Activated CD4-positive, alpha-beta T cell treated with anti-CD3 and anti-CD28 coated beads, Interleukin-2, amount 10 ng/mL, durations not matched to agents 24 days and 14 days (primary cell): ENCODE measurements around the gene LPP. TPM values are rescaled to one million over a fixed set of nuclear protein-coding genes. Genes with fewer than 3 reads are reported as not detected.

Source experiments
- DNase-seq: peaks from one replicate; pipeline ENCODE4 v3.0.0; 2022
- H3K27ac Mint-ChIP-seq: one replicate; pipeline ENCODE4 v1.8.0; 2022; ENCODE audit warnings: mild to moderate bottlenecking, mixed read lengths
- H3K27me3 Mint-ChIP-seq: one replicate; pipeline ENCODE4 v1.8.0; 2022; ENCODE audit warnings: mixed read lengths
- H3K36me3 Mint-ChIP-seq: one replicate; pipeline ENCODE4 v1.8.0; 2022; ENCODE audit warnings: low read depth, mild to moderate bottlenecking, mixed read lengths
- H3K4me1 Mint-ChIP-seq: one replicate; pipeline ENCODE4 v1.8.0; 2021; ENCODE audit warnings: mixed read lengths
- H3K4me3 Mint-ChIP-seq: one replicate; pipeline ENCODE4 v1.8.0; 2022; ENCODE audit warnings: mild to moderate bottlenecking, moderate library complexity, mixed read lengths
- H3K9me3 Mint-ChIP-seq: one replicate; pipeline ENCODE4 v1.8.0; 2021; ENCODE audit warnings: mixed read lengths
- intact Hi-C: fragments of 100-400 bp; cut with micrococcal nuclease; formaldehyde crosslinking; loops from one replicate; pipeline ENCODE4 v1.15.1; 2023
- total RNA-seq: library from RNA; stranded (reverse); gene quantifications from 2 replicates; pipeline ENCODE4 v1.2.3, GENCODE V29; 2022

The LPP gene
- total RNA-seq, 1 donor from 2014 or later: 41.4 TPM

DNA sequence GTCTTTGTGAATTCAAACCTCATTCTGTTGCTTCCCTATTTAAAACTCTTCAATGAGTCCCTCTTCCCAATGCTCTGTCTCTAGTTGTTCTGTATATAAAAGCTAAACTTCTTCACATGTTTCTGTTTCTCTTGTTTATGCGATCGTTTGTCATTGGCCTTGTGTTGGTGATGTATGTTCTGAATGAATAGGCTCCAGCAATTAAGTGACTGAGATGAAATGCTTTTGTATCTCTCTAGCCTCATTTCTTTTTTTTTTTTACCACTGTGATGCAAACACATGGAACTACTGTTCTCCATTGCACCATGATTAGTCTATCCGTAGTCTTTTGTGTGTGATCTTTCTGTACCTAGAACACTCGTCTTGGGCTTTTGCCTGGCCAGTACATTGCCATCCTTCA lies 637.4 kb downstream of the LPP start:
- H3K4me1 Mint-ChIP-seq: peaks cover 6% of the 10 kb centered on the region
- intact Hi-C loops: no loop called here

DNA sequence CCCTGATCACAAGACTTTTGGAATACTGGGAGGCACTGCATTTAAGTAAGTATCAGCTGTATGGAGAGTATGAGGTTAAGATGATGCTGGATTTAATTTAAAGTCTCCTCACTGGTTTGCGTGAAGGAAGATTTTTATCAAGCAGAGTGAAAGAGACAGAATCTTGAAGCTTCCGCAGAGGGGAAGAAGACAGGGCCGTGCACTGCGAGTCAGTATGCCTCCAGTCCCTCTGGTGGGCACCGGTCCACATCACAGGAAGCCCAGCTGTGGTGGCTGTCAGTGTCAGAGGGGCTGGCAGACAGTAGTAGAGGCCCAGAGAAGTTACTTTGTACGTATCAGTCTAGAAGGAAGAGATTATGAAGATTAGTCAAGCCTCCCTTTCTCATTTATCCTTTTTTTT lies 638.8 kb downstream of the LPP start:
- Mint-ChIP-seq H3K27ac (no peak overlapping the region), H3K27me3 (no peaks in the 10 kb centered on the region), H3K9me3 (no peaks in the 10 kb centered on the region), H3K4me1 (peaks cover 6% of the 10 kb centered on the region), H3K36me3 (no peaks in the 10 kb centered on the region), H3K4me3 (no peak overlapping the region)
- peak; percentile 51 for DNase-seq
- intact Hi-C loops: no loop called here

More for the DNA sequence above, 637.4 kb downstream of the LPP start:
- peak; percentile 45 for DNase-seq
- Mint-ChIP-seq H3K4me3 (no peak overlapping the region), H3K27me3 (no peaks in the 10 kb centered on the region), H3K9me3 (no peaks in the 10 kb centered on the region), H3K36me3 (no peaks in the 10 kb centered on the region), H3K27ac (no peak overlapping the region)

DNA sequence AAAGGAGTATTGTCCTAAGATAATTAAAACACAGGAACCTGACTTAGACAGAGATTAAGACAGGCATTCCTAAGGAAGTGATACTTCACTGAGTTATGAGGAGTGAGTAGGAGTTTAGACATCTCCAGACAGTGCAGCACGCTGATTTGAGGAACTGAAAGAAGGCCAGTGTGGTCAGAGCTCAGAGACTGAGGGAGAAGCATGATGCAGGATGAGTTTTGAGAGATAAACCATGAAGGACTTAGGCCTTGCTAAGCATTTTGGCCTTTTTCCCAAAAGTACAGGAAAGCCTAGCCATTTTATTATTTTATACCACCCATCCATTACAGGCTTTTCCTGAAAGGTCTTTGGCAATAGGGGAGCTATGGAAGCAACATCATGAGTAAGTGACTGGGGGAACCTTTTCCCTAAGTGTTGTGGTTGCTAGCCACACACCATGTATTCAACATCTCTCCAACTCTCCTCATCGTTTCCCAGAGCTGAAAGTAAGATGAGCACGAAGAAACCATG lies 642.2 kb downstream of the LPP start:
- H3K9me3 Mint-ChIP-seq: no peaks in the 10 kb centered on the region
- H3K4me3 Mint-ChIP-seq: no peak overlapping the region
- H3K27me3 Mint-ChIP-seq: no peaks in the 10 kb centered on the region
- peaks cover 3% of the 10 kb centered on the region for H3K36me3 Mint-ChIP-seq
- DNase-seq: peak; percentile 42
- no peak overlapping the region for H3K27ac Mint-ChIP-seq
- intact Hi-C loops: no loop called here
- peaks cover 6% of the 10 kb centered on the region for H3K4me1 Mint-ChIP-seq

DNA sequence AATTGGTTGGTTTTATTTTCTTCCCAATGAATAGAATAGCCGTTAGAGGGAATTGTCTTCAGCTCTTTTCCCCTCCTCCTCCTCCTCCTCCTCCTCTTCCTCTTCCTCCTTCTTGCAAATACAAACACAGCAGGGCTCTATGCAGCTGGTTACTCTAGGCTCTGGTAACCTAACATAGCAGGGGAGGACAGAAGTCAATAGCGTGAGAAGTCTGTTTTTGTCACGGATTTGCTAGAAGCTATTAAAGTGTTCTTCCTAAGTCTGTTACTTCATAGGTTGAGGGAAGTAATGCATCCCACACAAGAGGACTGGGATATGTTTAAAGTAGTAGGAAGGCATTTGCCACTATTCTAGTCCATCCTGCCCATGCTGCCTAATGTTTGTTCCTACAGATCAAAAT lies 643.1 kb downstream of the LPP start:
- Mint-ChIP-seq H3K9me3 (no peaks in the 10 kb centered on the region), H3K4me1 (peaks cover 5% of the 10 kb centered on the region), H3K27ac (no peak overlapping the region), H3K27me3 (no peaks in the 10 kb centered on the region), H3K4me3 (no peak overlapping the region), H3K36me3 (peaks cover 3% of the 10 kb centered on the region)
- intact Hi-C loops: no loop called here
- DNase-seq: peak; percentile 23

DNA sequence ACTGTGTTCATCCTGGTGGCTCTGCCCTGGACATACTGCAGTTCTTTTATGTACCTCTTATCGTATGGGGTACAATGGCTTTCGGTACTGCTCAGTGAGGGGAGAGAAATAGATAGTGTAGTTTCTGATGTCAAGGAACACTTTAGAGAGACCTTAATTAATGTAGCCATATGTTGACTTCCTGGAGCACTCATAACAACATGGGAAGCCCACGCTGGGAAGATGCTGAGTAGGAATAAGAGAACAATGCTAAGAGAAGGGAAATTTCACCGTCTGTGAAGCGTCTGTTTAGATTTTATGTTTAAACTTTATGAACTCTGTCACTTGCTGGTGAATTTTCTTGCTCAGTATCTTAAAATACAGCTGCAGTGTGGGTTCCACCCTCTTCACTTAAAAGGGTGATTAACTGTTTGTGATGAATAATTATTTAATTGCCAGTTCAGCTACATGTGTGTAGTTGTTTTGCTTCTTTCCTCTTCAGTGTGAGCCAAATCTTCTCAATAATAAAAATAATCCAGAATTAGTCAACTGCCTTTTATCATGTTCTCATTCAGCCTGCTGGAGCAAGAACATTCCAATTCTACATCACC lies 644.7 kb downstream of the LPP start:
- Mint-ChIP-seq H3K27ac (no peak overlapping the region), H3K9me3 (no peaks in the 10 kb centered on the region), H3K4me1 (peaks cover 5% of the 10 kb centered on the region), H3K36me3 (peaks cover 3% of the 10 kb centered on the region), H3K4me3 (no peak overlapping the region), H3K27me3 (no peaks in the 10 kb centered on the region)
- intact Hi-C loops: no loop called here
- peak; percentile 42 for DNase-seq

DNA sequence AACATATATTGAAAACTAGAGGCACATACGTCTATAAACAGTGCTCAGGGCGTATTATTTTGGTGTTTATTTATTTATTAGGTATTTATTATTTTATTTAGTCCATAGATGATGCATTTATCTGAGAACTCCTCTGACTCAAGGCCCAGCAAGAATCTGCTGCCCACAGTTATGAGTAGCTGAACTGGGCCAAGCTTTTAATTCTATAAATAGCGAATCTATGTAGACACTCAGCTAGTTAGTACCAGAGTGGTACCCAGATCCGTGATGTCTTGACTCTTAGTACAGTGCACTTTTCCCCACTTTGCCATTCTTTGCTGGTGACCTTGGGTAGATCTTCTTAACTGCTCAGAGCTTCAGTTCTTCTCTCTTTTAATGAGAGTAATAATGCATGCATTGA lies 647.4 kb downstream of the LPP start:
- H3K4me3 Mint-ChIP-seq: no peak overlapping the region
- H3K27me3 Mint-ChIP-seq: no peaks in the 10 kb centered on the region
- no peak overlapping the region for H3K27ac Mint-ChIP-seq
- peaks cover 6% of the 10 kb centered on the region for H3K9me3 Mint-ChIP-seq
- H3K4me1 Mint-ChIP-seq: no peaks in the 10 kb centered on the region
- intact Hi-C loops: no loop called here
- peaks cover 3% of the 10 kb centered on the region for H3K36me3 Mint-ChIP-seq
- peak; percentile 17 for DNase-seq

DNA sequence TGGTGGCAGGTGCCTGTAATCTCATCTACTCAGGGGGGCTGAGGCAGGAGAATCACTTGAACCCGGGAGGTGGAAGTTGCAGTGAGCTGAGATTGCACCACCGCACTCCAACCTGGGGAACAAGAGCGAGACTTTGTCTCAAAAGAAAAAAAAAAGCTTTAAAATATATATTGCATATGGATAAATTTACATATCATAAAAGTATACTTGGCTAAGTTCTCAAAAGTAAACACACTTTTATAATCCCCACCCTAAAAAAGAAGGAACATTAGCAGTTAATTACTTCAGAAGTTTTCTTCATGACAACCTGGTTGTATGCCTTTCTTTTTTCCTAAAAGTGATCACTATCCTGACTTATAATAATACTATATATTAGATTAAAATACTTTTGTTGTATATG lies 648.7 kb downstream of the LPP start:
- DNase-seq: no peak
- Mint-ChIP-seq H3K9me3 (peaks cover 15% of the 10 kb centered on the region), H3K36me3 (peaks cover 10% of the 10 kb centered on the region), H3K4me3 (no peak overlapping the region), H3K4me1 (no peaks in the 10 kb centered on the region), H3K27ac (no peak overlapping the region), H3K27me3 (no peaks in the 10 kb centered on the region)
- intact Hi-C loops: no loop called here

DNA sequence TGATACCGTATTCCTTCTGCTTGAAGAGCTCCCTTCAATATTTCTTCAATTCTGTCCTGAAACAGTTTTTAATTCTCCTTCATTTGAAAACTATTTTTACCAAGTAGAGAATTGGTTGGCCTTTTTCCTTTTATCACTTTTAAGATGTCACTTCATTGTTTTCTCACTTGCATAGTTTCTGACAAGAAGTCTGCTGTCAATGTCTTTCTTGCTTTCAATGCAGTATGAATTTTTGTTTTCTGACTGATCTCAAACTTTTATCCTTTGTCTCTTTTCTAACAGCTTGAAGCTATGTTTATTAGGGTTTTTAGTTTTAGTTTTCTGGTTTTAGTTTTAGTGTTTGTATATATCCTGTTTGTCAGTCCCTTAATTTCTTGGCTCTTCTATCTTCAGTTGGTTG lies 653.0 kb downstream of the LPP start:
- H3K27ac Mint-ChIP-seq: no peak overlapping the region
- H3K36me3 Mint-ChIP-seq: peaks cover 19% of the 10 kb centered on the region

DNA sequence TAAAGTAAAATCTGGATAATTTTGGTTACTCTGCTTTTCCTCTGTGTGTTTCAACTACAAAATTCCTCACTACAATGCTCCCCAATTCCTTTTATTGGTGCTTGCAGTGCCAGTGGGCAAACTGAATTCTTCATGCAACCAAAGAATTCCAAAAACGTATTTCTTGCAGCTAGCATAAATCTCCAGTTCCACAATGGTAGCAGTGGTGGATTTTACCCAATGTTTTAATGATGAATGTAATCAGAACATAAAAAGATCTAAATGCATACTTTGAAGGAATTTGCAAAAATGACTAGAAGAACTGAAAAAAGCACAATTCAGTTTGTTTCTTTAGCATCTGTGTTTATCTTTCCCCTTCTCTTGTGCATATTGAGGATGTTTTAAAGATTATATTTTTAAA lies 658.2 kb downstream of the LPP start:
- Mint-ChIP-seq H3K4me1 (no peaks in the 10 kb centered on the region), H3K4me3 (no peak overlapping the region), H3K27me3 (no peaks in the 10 kb centered on the region), H3K27ac (no peak overlapping the region), H3K36me3 (peaks cover 15% of the 10 kb centered on the region), H3K9me3 (peaks cover 24% of the 10 kb centered on the region)
- peak; percentile 11 for DNase-seq
- intact Hi-C loops: no loop called here

More for the DNA sequence above, 653.0 kb downstream of the LPP start:
- Mint-ChIP-seq H3K9me3 (peaks cover 30% of the 10 kb centered on the region), H3K4me3 (no peak overlapping the region), H3K4me1 (no peaks in the 10 kb centered on the region), H3K27me3 (no peaks in the 10 kb centered on the region)
- intact Hi-C loops: no loop called here
- no peak for DNase-seq

DNA sequence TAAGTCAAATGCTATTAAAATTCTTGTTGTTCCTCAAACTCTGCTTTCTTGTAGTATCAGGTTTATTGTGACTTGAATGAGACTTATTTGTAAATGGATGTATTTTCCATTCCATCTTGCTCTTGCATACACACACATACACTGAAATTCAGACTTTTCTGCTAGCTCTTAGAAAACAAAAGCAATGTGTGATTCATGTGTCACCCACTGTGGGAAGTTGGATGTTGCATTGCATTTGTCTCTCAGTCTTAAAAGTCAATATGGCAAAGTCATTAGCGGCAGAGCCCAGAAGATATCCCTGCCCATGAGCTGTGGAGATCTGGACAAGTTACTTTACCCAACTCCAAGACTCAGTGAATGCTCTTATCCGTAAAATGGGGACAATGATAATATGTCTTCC lies 660.6 kb downstream of the LPP start:
- no peak for DNase-seq
- Mint-ChIP-seq H3K27ac (no peak overlapping the region), H3K36me3 (peaks cover 3% of the 10 kb centered on the region), H3K4me3 (no peak overlapping the region), H3K9me3 (peaks cover 9% of the 10 kb centered on the region), H3K4me1 (peaks cover 2% of the 10 kb centered on the region), H3K27me3 (no peaks in the 10 kb centered on the region)
- intact Hi-C loops: no loop called here

DNA sequence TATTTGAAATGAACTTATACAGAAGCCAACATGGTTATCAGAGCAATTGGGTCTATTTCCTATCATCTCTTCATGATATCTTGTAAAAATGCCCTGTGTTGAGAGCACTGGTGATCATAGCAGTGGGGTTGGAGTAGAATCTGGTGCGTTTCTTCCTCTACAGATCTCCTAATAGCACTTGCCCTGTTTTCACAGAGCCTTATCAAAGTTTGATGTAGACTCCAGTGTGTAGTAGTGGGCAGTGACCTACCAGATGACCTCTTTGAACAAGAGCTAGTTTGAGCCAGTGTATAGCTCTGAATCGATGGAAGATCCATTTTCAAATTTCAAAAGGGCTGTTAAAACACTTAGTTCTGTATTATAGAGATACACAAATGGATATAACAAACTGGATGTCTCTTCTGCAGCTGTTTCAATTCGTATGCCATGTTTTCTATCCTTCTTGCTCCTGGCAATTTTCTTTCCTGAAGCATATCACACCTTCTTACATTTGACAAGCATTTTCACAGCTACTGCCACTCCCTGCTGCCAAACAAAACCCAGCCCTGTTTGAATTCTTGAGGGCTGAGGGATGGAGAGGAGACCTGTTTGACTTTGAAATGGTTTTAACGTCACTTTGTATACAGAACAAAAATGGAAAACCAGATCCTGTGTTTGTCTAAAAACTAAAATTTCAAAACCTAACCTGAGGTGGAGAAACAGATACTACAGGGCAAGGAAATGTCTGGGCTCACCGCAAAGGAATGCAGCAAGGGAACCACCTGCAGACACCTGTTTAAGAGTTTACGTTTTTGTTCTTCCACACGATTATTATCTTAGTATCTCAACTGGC lies 663.4 kb downstream of the LPP start:
- peaks cover 2% of the 10 kb centered on the region for H3K4me1 Mint-ChIP-seq
- intact Hi-C loops: no loop called here
- H3K36me3 Mint-ChIP-seq: no peaks in the 10 kb centered on the region
- peaks cover 2% of the 10 kb centered on the region for H3K27me3 Mint-ChIP-seq
- H3K9me3 Mint-ChIP-seq: peaks cover 4% of the 10 kb centered on the region
- H3K27ac Mint-ChIP-seq: no peak overlapping the region
- no peak overlapping the region for H3K4me3 Mint-ChIP-seq
- DNase-seq: peak; percentile 43

DNA sequence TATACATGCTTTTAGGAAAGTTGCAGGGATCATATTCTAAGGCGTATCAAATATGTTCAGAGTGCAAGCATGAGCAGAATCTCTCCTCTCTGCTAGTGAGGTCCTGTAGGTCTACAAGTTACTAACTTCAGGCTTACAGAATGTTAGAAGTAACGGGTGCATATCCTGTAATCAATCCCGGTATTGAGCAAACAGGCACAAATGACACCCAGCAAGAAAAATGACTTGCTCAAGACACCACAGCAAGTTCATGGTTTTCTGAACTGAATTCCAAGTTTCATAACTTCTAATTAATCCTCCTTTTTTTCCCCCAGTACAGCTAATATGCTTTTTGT lies 663.9 kb downstream of the LPP start:
- peaks cover 4% of the 10 kb centered on the region for H3K9me3 Mint-ChIP-seq
- no peaks in the 10 kb centered on the region for H3K36me3 Mint-ChIP-seq
- peaks cover 2% of the 10 kb centered on the region for H3K27me3 Mint-ChIP-seq
- no peak overlapping the region for H3K4me3 Mint-ChIP-seq
- peak; percentile 13 for DNase-seq
- H3K27ac Mint-ChIP-seq: no peak overlapping the region
- H3K4me1 Mint-ChIP-seq: peaks cover 2% of the 10 kb centered on the region
- intact Hi-C loops: no loop called here

DNA sequence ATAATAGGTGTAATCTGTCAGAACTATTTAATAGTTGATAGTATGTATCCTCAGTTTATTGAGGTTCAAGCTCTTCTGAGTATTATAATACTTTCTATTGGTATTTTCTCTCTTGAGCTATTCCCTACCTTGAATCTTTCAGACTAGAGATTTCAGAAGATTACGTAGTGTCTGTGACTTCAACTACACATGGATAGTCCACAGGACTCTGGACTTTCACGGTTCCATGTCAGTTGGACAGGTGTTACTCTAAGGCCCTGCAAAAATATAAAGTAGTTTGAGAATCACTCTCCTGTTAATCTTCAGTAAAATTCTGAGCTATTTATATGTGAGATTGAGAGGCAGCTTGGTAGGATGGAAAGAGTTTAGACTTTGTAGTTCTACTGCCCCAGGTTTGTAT lies 664.3 kb downstream of the LPP start:
- no peaks in the 10 kb centered on the region for H3K36me3 Mint-ChIP-seq
- no peak overlapping the region for H3K27ac Mint-ChIP-seq
- intact Hi-C loops: no loop called here
- H3K9me3 Mint-ChIP-seq: peaks cover 4% of the 10 kb centered on the region
- DNase-seq: peak; percentile 13
- peaks cover 2% of the 10 kb centered on the region for H3K4me1 Mint-ChIP-seq
- peaks cover 2% of the 10 kb centered on the region for H3K27me3 Mint-ChIP-seq
- no peak overlapping the region for H3K4me3 Mint-ChIP-seq

DNA sequence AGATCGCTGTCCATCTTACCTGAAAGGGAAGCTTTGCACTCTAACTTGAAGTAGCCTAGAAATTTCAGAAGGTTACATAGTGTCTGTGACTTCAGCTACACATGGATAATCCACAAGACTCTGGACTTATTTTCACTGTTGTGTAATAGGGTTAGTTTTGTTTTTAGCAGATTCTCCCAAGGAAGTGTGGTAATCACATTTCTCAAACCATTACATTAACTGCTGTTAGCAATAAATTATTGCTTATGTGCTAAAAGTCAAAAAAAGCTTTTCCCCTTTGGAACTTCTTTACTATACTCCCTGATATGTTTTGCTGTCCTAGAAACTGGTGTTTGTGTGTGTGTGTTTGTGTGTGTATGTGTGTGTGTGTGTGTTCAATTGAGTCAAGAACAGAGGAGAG lies 666.0 kb downstream of the LPP start:
- no peak for DNase-seq
- no peak overlapping the region for H3K4me3 Mint-ChIP-seq
- H3K4me1 Mint-ChIP-seq: peaks cover 2% of the 10 kb centered on the region
- H3K27me3 Mint-ChIP-seq: peaks cover 2% of the 10 kb centered on the region
- H3K27ac Mint-ChIP-seq: peak overlapping the region; percentile 8
- no peaks in the 10 kb centered on the region for H3K9me3 Mint-ChIP-seq
- intact Hi-C loops: no loop called here
- H3K36me3 Mint-ChIP-seq: no peaks in the 10 kb centered on the region
